ENCODE results near the gene LARGE1.
A peak's percentile ranks its signal among the peaks of the same experiment; 100 is the strongest.

Gene LARGE1

GRCh38 chr22:33575771-33576170, 344.5 kb downstream of the LARGE1 start:
- Histone ChIP-seq H3K9me3 (ENCODE audit: control extremely low read depth in 1 of 5, control insufficient read depth in 4 of 5, insufficient read depth in 2 of 5, low read depth in 1 of 5, low read length in 4 of 5) (no peaks in the 10 kb centered on the region), H3K4me1 (ENCODE audit: control extremely low read depth in 1 of 4, control insufficient read depth in 4 of 4, insufficient read depth in 4 of 4, low read length in 3 of 4) (peaks cover 0 to 2% (median 0%) of the 10 kb centered on the region in 4 experiments), H3K36me3 (ENCODE audit: control insufficient read depth in 4 of 4, insufficient read depth in 4 of 4, low read length in 3 of 4) (no peaks in the 10 kb centered on the region), H3K27me3 (replicated peaks in 2 of 5; ENCODE audit: control insufficient read depth in 4 of 5, insufficient read depth in 5 of 5, low read length in 4 of 5) (no peaks in the 10 kb centered on the region), H3K4me3 (ENCODE audit: control insufficient read depth in 1 of 7, extremely low read depth in 1 of 7, insufficient read depth in 4 of 7, low read depth in 2 of 7, low read length in 6 of 7) (no peak overlapping the region), H3K27ac (ENCODE audit: insufficient read depth in 1 of 2, low read depth in 1 of 2, low read length in 2 of 2, poor library complexity in 1 of 2, severe bottlenecking in 2 of 2) (no peak overlapping the region)
- 92% methylated on average over 5 of the region's 7 CpGs for WGBS (ENCODE audit: insufficient coverage)
- ChIA-PET POLR2A (no interaction called here), CTCF (interaction anchor here (0.8 to 2.2 kb wide), 6 partner anchors 51 to 529 kb away, joined by 3 to 7 read pairs (median 4); no protein-coding TSS in a partner anchor)
- no peak for DNase-seq

GRCh38 chr22:33575041-33575440, 345.2 kb downstream of the LARGE1 start:
- no peaks in the 10 kb centered on the region for H3K27me3 ChIP-seq (replicated peaks in 2 of 5; ENCODE audit: control insufficient read depth in 4 of 5, insufficient read depth in 5 of 5, low read length in 4 of 5)
- H3K4me3 ChIP-seq (ENCODE audit: control insufficient read depth in 1 of 7, extremely low read depth in 1 of 7, insufficient read depth in 4 of 7, low read depth in 2 of 7, low read length in 6 of 7): no peak overlapping the region
- peaks cover 0 to 3% (median 0%) of the 10 kb centered on the region in 4 experiments for H3K4me1 ChIP-seq (ENCODE audit: control extremely low read depth in 1 of 4, control insufficient read depth in 4 of 4, insufficient read depth in 4 of 4, low read length in 3 of 4)
- no peak overlapping the region for H3K27ac ChIP-seq (ENCODE audit: insufficient read depth in 1 of 2, low read depth in 1 of 2, low read length in 2 of 2, poor library complexity in 1 of 2, severe bottlenecking in 2 of 2)
- DNase-seq: no peak
- WGBS (ENCODE audit: insufficient coverage): 100% methylated on average over 2 of the region's 2 CpGs
- ChIA-PET CTCF (interaction anchor here (0.8 to 2.2 kb wide), 5 partner anchors 50 to 530 kb away, joined by 3 to 7 read pairs (median 4); no protein-coding TSS in a partner anchor), POLR2A (no interaction called here)
- H3K36me3 ChIP-seq (ENCODE audit: control insufficient read depth in 4 of 4, insufficient read depth in 4 of 4, low read length in 3 of 4): no peaks in the 10 kb centered on the region
- H3K9me3 ChIP-seq (ENCODE audit: control extremely low read depth in 1 of 5, control insufficient read depth in 4 of 5, insufficient read depth in 2 of 5, low read depth in 1 of 5, low read length in 4 of 5): no peaks in the 10 kb centered on the region

GRCh38 chr22:33573479-33573878, 346.8 kb downstream of the LARGE1 start:
- H3K9me3 ChIP-seq (ENCODE audit: control extremely low read depth in 1 of 5, control insufficient read depth in 4 of 5, insufficient read depth in 2 of 5, low read depth in 1 of 5, low read length in 4 of 5): no peaks in the 10 kb centered on the region
- no peak overlapping the region for H3K4me3 ChIP-seq (ENCODE audit: control insufficient read depth in 1 of 7, extremely low read depth in 1 of 7, insufficient read depth in 4 of 7, low read depth in 2 of 7, low read length in 6 of 7)
- no peak overlapping the region for H3K27ac ChIP-seq (ENCODE audit: insufficient read depth in 1 of 2, low read depth in 1 of 2, low read length in 2 of 2, poor library complexity in 1 of 2, severe bottlenecking in 2 of 2)
- H3K36me3 ChIP-seq (ENCODE audit: control insufficient read depth in 4 of 4, insufficient read depth in 4 of 4, low read length in 3 of 4): no peaks in the 10 kb centered on the region
- DNase-seq: no peak
- H3K27me3 ChIP-seq (replicated peaks in 2 of 5; ENCODE audit: control insufficient read depth in 4 of 5, insufficient read depth in 5 of 5, low read length in 4 of 5): no peaks in the 10 kb centered on the region
- ChIA-PET CTCF (interaction anchor here (1.4 kb wide), 1 partner anchor 12 kb away, joined by 3 read pairs; no protein-coding TSS in a partner anchor), POLR2A (no interaction called here)
- 94% methylated on average over 2 of the region's 4 CpGs for WGBS (ENCODE audit: insufficient coverage)
- H3K4me1 ChIP-seq (ENCODE audit: control extremely low read depth in 1 of 4, control insufficient read depth in 4 of 4, insufficient read depth in 4 of 4, low read length in 3 of 4): peaks cover 0 to 18% (median 9%) of the 10 kb centered on the region in 4 experiments

GRCh38 chr22:33572086-33572485, 348.2 kb downstream of the LARGE1 start:
- DNase-seq: peak in 2 of 3 donors; percentile 44 to 54
- Histone ChIP-seq H3K27me3 (replicated peaks in 2 of 5; ENCODE audit: control insufficient read depth in 4 of 5, insufficient read depth in 5 of 5, low read length in 4 of 5) (no peaks in the 10 kb centered on the region), H3K27ac (ENCODE audit: insufficient read depth in 1 of 2, low read depth in 1 of 2, low read length in 2 of 2, poor library complexity in 1 of 2, severe bottlenecking in 2 of 2) (no peak overlapping the region), H3K9me3 (ENCODE audit: control extremely low read depth in 1 of 5, control insufficient read depth in 4 of 5, insufficient read depth in 2 of 5, low read depth in 1 of 5, low read length in 4 of 5) (no peaks in the 10 kb centered on the region), H3K36me3 (ENCODE audit: control insufficient read depth in 4 of 4, insufficient read depth in 4 of 4, low read length in 3 of 4) (no peaks in the 10 kb centered on the region), H3K4me3 (ENCODE audit: control insufficient read depth in 1 of 7, extremely low read depth in 1 of 7, insufficient read depth in 4 of 7, low read depth in 2 of 7, low read length in 6 of 7) (no peak overlapping the region), H3K4me1 (ENCODE audit: control extremely low read depth in 1 of 4, control insufficient read depth in 4 of 4, insufficient read depth in 4 of 4, low read length in 3 of 4) (peaks cover 0 to 27% (median 12%) of the 10 kb centered on the region in 4 experiments)
- ChIA-PET CTCF (no interaction called here), POLR2A (no interaction called here)
- 95% methylated on average over 3 of the region's 3 CpGs for WGBS (ENCODE audit: insufficient coverage)

GRCh38 chr22:33570110-33570509, 350.2 kb downstream of the LARGE1 start:
- no peaks in the 10 kb centered on the region for H3K27me3 ChIP-seq (replicated peaks in 2 of 5; ENCODE audit: control insufficient read depth in 4 of 5, insufficient read depth in 5 of 5, low read length in 4 of 5)
- ChIA-PET POLR2A (no interaction called here), CTCF (interaction anchor here (1.4 kb wide), 1 partner anchor 10 kb away, joined by 3 read pairs; no protein-coding TSS in a partner anchor)
- 82% methylated on average over 3 of the region's 4 CpGs for WGBS (ENCODE audit: insufficient coverage)
- no peak overlapping the region for H3K4me3 ChIP-seq (ENCODE audit: control insufficient read depth in 1 of 7, extremely low read depth in 1 of 7, insufficient read depth in 4 of 7, low read depth in 2 of 7, low read length in 6 of 7)
- H3K36me3 ChIP-seq (ENCODE audit: control insufficient read depth in 4 of 4, insufficient read depth in 4 of 4, low read length in 3 of 4): no peaks in the 10 kb centered on the region
- H3K4me1 ChIP-seq (ENCODE audit: control extremely low read depth in 1 of 4, control insufficient read depth in 4 of 4, insufficient read depth in 4 of 4, low read length in 3 of 4): peaks cover 0 to 27% (median 12%) of the 10 kb centered on the region in 4 experiments
- DNase-seq: peak in 2 of 3 donors; percentile 69 to 74
- H3K9me3 ChIP-seq (ENCODE audit: control extremely low read depth in 1 of 5, control insufficient read depth in 4 of 5, insufficient read depth in 2 of 5, low read depth in 1 of 5, low read length in 4 of 5): no peaks in the 10 kb centered on the region
- no peak overlapping the region for H3K27ac ChIP-seq (ENCODE audit: insufficient read depth in 1 of 2, low read depth in 1 of 2, low read length in 2 of 2, poor library complexity in 1 of 2, severe bottlenecking in 2 of 2)

GRCh38 chr22:33569559-33569958, 350.7 kb downstream of the LARGE1 start:
- Histone ChIP-seq H3K27ac (ENCODE audit: insufficient read depth in 1 of 2, low read depth in 1 of 2, low read length in 2 of 2, poor library complexity in 1 of 2, severe bottlenecking in 2 of 2) (no peak overlapping the region), H3K9me3 (ENCODE audit: control extremely low read depth in 1 of 5, control insufficient read depth in 4 of 5, insufficient read depth in 2 of 5, low read depth in 1 of 5, low read length in 4 of 5) (no peaks in the 10 kb centered on the region), H3K27me3 (replicated peaks in 2 of 5; ENCODE audit: control insufficient read depth in 4 of 5, insufficient read depth in 5 of 5, low read length in 4 of 5) (no peaks in the 10 kb centered on the region), H3K4me3 (ENCODE audit: control insufficient read depth in 1 of 7, extremely low read depth in 1 of 7, insufficient read depth in 4 of 7, low read depth in 2 of 7, low read length in 6 of 7) (no peak overlapping the region), H3K36me3 (ENCODE audit: control insufficient read depth in 4 of 4, insufficient read depth in 4 of 4, low read length in 3 of 4) (no peaks in the 10 kb centered on the region), H3K4me1 (ENCODE audit: control extremely low read depth in 1 of 4, control insufficient read depth in 4 of 4, insufficient read depth in 4 of 4, low read length in 3 of 4) (peaks cover 0 to 27% (median 12%) of the 10 kb centered on the region in 4 experiments)
- ChIA-PET POLR2A (no interaction called here), CTCF (interaction anchor here (1.2 to 1.4 kb wide), 2 partner anchors 9 to 10 kb away, joined by 3 to 4 read pairs; no protein-coding TSS in a partner anchor)
- 69% methylated on average over 3 of the region's 3 CpGs for WGBS (ENCODE audit: insufficient coverage)
- DNase-seq: no peak

- Histone ChIP-seq H3K4me1 (ENCODE audit: control extremely low read depth in 1 of 4, control insufficient read depth in 4 of 4, insufficient read depth in 4 of 4, low read length in 3 of 4) (peaks cover 0 to 27% (median 12%) of the 10 kb centered on the region in 4 experiments), H3K9me3 (ENCODE audit: control extremely low read depth in 1 of 5, control insufficient read depth in 4 of 5, insufficient read depth in 2 of 5, low read depth in 1 of 5, low read length in 4 of 5) (no peaks in the 10 kb centered on the region), H3K4me3 (ENCODE audit: control insufficient read depth in 1 of 7, extremely low read depth in 1 of 7, insufficient read depth in 4 of 7, low read depth in 2 of 7, low read length in 6 of 7) (no peak overlapping the region), H3K36me3 (ENCODE audit: control insufficient read depth in 4 of 4, insufficient read depth in 4 of 4, low read length in 3 of 4) (no peaks in the 10 kb centered on the region), H3K27ac (ENCODE audit: insufficient read depth in 1 of 2, low read depth in 1 of 2, low read length in 2 of 2, poor library complexity in 1 of 2, severe bottlenecking in 2 of 2) (no peak overlapping the region), H3K27me3 (replicated peaks in 2 of 5; ENCODE audit: control insufficient read depth in 4 of 5, insufficient read depth in 5 of 5, low read length in 4 of 5) (no peaks in the 10 kb centered on the region)
- POLR2A ChIA-PET: no interaction called here
- CTCF ChIA-PET: interaction anchor here (1.2 to 1.4 kb wide), 2 partner anchors 9 to 10 kb away, joined by 3 to 4 read pairs; no protein-coding TSS in a partner anchor
- 62% methylated on average over 2 of the region's 4 CpGs for WGBS (ENCODE audit: insufficient coverage)
- no peak for DNase-seq
These were observed 351.3 kb downstream of the LARGE1 start for GRCh38 chr22:33569018-33569417.
